HepG2 (cell line): ENCODE data around the gene MED15. TPM values are rescaled to one million over a fixed set of nuclear protein-coding genes. Genes with fewer than 3 reads are reported as not detected.
A peak's percentile ranks its signal among the peaks of the same experiment; 100 is the strongest.

Source experiments
- ATAC-seq: fragments of 200-7000 bp; cut with Tn5 transposase; 3 replicates; pipeline ENCODE4 v1.9.1; 2020; ENCODE audit warnings: mild to moderate bottlenecking, moderate library complexity
- BruUV-seq: library from RNA; stranded (reverse); fragments of 400-500 nt; replicated peaks from 2 replicates; lab custom pipeline; 2021; lab: Mats Ljungman, UMichigan
- CTCF ChIA-PET: fragments of 300-600 bp; formaldehyde crosslinking; extraction: SDS; loops from one replicate; lab custom pipeline; 2021; ENCODE audit warnings: low total read pairs, inconsistent platforms, low intra/inter-chr PET ratio; lab: Yijun Ruan, JAX
- POLR2A ChIA-PET: fragments of 350-600 bp; sonication (Branson Sonifier 250); formaldehyde crosslinking; loops from one replicate; lab custom pipeline; 2020; ENCODE audit warnings: antibody characterized with exemption, inconsistent platforms; lab: Yijun Ruan, JAX
- DNase-seq: peaks from one replicate; pipeline ENCODE4 v3.0.0-alpha.2; 2015; ENCODE audit warnings: low spot score
- FAIRE-seq: peaks from 3 replicates; lab custom pipeline; 2011; peaks lifted over from hg19 to GRCh38; lab: Jason Lieb, UNC
- H2AFZ ChIP-seq: one replicate; pipeline ENCODE4 v1.6.1; 2011; ENCODE audit warnings: low read length, inconsistent platforms
- H3K27ac ChIP-seq: fragments of 300-600 bp; 3 replicates; pipeline ENCODE4 v1.8.0; 2011; ENCODE audit warnings: mixed run types, mild to moderate bottlenecking, mixed read lengths, low read length, inconsistent platforms; ENCODE audit not compliant: insufficient read depth; ENCODE audit errors: extremely low read length
- H3K27me3 ChIP-seq, 2 experiments: fragments of 200-600 bp in 1 of 2; 2 replicates in 1 of 2; 3 replicates in 1 of 2; pipeline versions ENCODE4 v1.6.0 to v1.8.0; 2011; ENCODE audit warnings: low read length in 2 of 2, mild to moderate bottlenecking in 2 of 2, moderate library complexity in 2 of 2, inconsistent platforms in 1 of 2; ENCODE audit not compliant: insufficient read depth in 2 of 2, control insufficient read depth in 1 of 2
- H3K36me3 ChIP-seq, 2 experiments: fragments of 200-600 bp in 1 of 2; replicated peaks in 1 of 2; 2 replicates in 1 of 2; 3 replicates in 1 of 2; pipeline versions ENCODE4 v1.5.1 to v1.8.0; 2011; ENCODE audit warnings: low read length in 2 of 2, inconsistent platforms in 1 of 2; ENCODE audit not compliant: insufficient read depth in 2 of 2, control insufficient read depth in 1 of 2
- H3K4me1 ChIP-seq: 2 replicates; pipeline ENCODE4 v1.5.1; 2012; ENCODE audit warnings: low read length, inconsistent platforms; ENCODE audit not compliant: insufficient read depth
- H3K4me2 ChIP-seq: 2 replicates; pipeline ENCODE4 v1.6.0; 2011; ENCODE audit warnings: low read depth, low read length, inconsistent platforms
- H3K4me3 ChIP-seq, 3 experiments: fragments of 200-600 bp in 1 of 3; sonication (generic), shearing (Covaris generic) in 1 of 3; replicated peaks in 1 of 3; 2 replicates each; pipeline ENCODE4 v1.5.1; 2011 to 2016; ENCODE audit warnings: low read length in 3 of 3, inconsistent platforms in 2 of 3, low read depth in 2 of 3, mild to moderate bottlenecking in 2 of 3, control low read depth in 1 of 3, mixed read lengths in 1 of 3; ENCODE audit not compliant: insufficient read depth in 1 of 3
- H3K79me2 ChIP-seq: one replicate; pipeline ENCODE4 v1.6.1; 2011; ENCODE audit warnings: low read length, inconsistent platforms; ENCODE audit not compliant: insufficient read depth
- H3K9ac ChIP-seq: 2 replicates; pipeline ENCODE4 v1.6.0; 2011; ENCODE audit warnings: mild to moderate bottlenecking, low read depth, low read length, inconsistent platforms; ENCODE audit not compliant: insufficient read depth
- H3K9me3 ChIP-seq: 2 replicates; pipeline ENCODE4 v1.5.1; 2012; ENCODE audit warnings: mild to moderate bottlenecking, low read length
- H4K20me1 ChIP-seq: 2 replicates; pipeline ENCODE4 v1.6.0; 2011; ENCODE audit warnings: inconsistent platforms, mild to moderate bottlenecking, low read length, moderate library complexity; ENCODE audit not compliant: insufficient read depth
- BRCA1 ChIP-seq: sonication (generic); formaldehyde crosslinking; IDR thresholded peaks from 2 replicates; pipeline ENCODE4 v1.4.0; 2020; ENCODE audit warnings: missing genetic modification reagents
- GTF2F1 ChIP-seq: fragments of 150-350 bp; IDR thresholded peaks from 2 replicates; pipeline ENCODE4 v1.6.1; 2014; ENCODE audit warnings: low read length
- KDM3A ChIP-seq: IDR thresholded peaks from 2 replicates; pipeline ENCODE4 v1.6.1; 2018; ENCODE audit warnings: low read depth, missing compliant biosample characterization
- MATR3 ChIP-seq: sonication (generic); formaldehyde crosslinking; IDR thresholded peaks from 2 replicates; pipeline ENCODE4 v1.4.0; 2020; ENCODE audit warnings: missing genetic modification reagents
- MAZ ChIP-seq, 2 experiments: sonication (generic) in 1 of 2; formaldehyde crosslinking in 1 of 2; IDR thresholded peaks; 2 replicates each; pipeline versions ENCODE4 v1.5.0 to v1.6.1; 2012 to 2020; ENCODE audit warnings: low read depth in 2 of 2, mild to moderate bottlenecking in 2 of 2, borderline replicate concordance in 1 of 2, improper control_type of control experiment in 1 of 2, low read length in 1 of 2, missing genetic modification reagents in 1 of 2, moderate library complexity in 1 of 2
- NKX3-1 ChIP-seq: sonication (generic); formaldehyde crosslinking; IDR thresholded peaks from 2 replicates; pipeline ENCODE4 v1.5.0; 2020; ENCODE audit warnings: missing genetic modification reagents
- PAF1 ChIP-seq: IDR thresholded peaks from 2 replicates; pipeline ENCODE4 v1.6.1; 2016; ENCODE audit warnings: missing genetic modification reagents, missing compliant biosample characterization
- U2AF1 ChIP-seq: fragments of 200-400 bp; formaldehyde crosslinking; optimal IDR thresholded peaks from 2 replicates; pipeline ENCODE3; 2017; ENCODE audit warnings: mild to moderate bottlenecking, low read depth, low read length
- ZC3H4 ChIP-seq: sonication (generic); formaldehyde crosslinking; IDR thresholded peaks from 2 replicates; pipeline ENCODE4 v1.4.0; 2020; ENCODE audit warnings: missing genetic modification reagents, borderline replicate concordance
- ZNF816 ChIP-seq: sonication (generic); formaldehyde crosslinking; IDR thresholded peaks from 2 replicates; pipeline ENCODE4 v1.8.0; 2022; ENCODE audit warnings: missing genetic modification reagents, mild to moderate bottlenecking, borderline replicate concordance
- ZNF839 ChIP-seq: sonication (generic); formaldehyde crosslinking; IDR thresholded peaks from 2 replicates; pipeline ENCODE4 v1.4.0; 2020; ENCODE audit warnings: missing genetic modification reagents, mild to moderate bottlenecking, borderline replicate concordance
- WGBS: methylation state at CpG from one replicate; pipeline ENCODE4 v1.1.6; 2017; ENCODE audit warnings: low lambda C conversion rate; 5-methylcytosine and 5-hydroxymethylcytosine counted together
- in situ Hi-C: cut with HindIII; loops from 2 replicates; pipeline ENCODE4 v1.10.0; 2017; ENCODE audit warnings: low pct_unique_long_range_greater_than_20kb; ENCODE audit not compliant: extremely low pct_ligation_motif_present
- intact Hi-C: fragments of 100-400 bp; cut with micrococcal nuclease; formaldehyde crosslinking; loops from one replicate; pipeline ENCODE4 v1.10.0; 2022; ENCODE audit not compliant: unreplicated experiment
- polyA plus RNA-seq, 8 experiments: library from polyadenylated mRNA; depleted of rRNA in 3 of 8; stranded (reverse) in 7 of 8; unstranded in 1 of 8; fragments of >200 nt; fragmentation: Illumina TruSeq in 4 of 8; extraction: Trizol in 4 of 8; gene quantifications; 2 replicates each; pipeline versions ENCODE4 v1.2.1 to v1.2.3, GENCODE V29; 2011 to 2016; ENCODE audit warnings: low read depth in 4 of 8, missing spikeins in 1 of 8, mixed read lengths in 1 of 8; ENCODE audit not compliant: insufficient read depth in 1 of 8
- total RNA-seq, 5 experiments: library from RNA; depleted of rRNA; stranded (reverse); fragments of >200 nt; fragmentation: Illumina TruSeq; extraction: Trizol; gene quantifications; 2 replicates each; pipeline ENCODE4 v1.2.3, GENCODE V29; 2016; ENCODE audit warnings: low read depth in 1 of 5
- TF ChIP-seq, protein P1 (sequence below): sonication (generic); formaldehyde crosslinking; IDR thresholded peaks from 2 replicates; pipeline ENCODE4 v1.5.1; 2020; ENCODE audit warnings: mild to moderate bottlenecking, missing genetic modification reagents, moderate library complexity
- TF ChIP-seq, protein P2 (sequence below): IDR thresholded peaks from 2 replicates; pipeline ENCODE4 v1.6.1; 2016; ENCODE audit warnings: mild to moderate bottlenecking
- TF ChIP-seq, protein P3 (sequence below): sonication (generic); formaldehyde crosslinking; IDR thresholded peaks from 2 replicates; pipeline ENCODE4 v1.4.0; 2020; ENCODE audit warnings: missing genetic modification reagents

MED15 gene
- total and polyA plus RNA-seq, 2 of the 13 experiments (the other 11 are each of a cell fraction or from before 2014, with no cell fraction given), result 14.3 to 27.0 TPM

DNA sequence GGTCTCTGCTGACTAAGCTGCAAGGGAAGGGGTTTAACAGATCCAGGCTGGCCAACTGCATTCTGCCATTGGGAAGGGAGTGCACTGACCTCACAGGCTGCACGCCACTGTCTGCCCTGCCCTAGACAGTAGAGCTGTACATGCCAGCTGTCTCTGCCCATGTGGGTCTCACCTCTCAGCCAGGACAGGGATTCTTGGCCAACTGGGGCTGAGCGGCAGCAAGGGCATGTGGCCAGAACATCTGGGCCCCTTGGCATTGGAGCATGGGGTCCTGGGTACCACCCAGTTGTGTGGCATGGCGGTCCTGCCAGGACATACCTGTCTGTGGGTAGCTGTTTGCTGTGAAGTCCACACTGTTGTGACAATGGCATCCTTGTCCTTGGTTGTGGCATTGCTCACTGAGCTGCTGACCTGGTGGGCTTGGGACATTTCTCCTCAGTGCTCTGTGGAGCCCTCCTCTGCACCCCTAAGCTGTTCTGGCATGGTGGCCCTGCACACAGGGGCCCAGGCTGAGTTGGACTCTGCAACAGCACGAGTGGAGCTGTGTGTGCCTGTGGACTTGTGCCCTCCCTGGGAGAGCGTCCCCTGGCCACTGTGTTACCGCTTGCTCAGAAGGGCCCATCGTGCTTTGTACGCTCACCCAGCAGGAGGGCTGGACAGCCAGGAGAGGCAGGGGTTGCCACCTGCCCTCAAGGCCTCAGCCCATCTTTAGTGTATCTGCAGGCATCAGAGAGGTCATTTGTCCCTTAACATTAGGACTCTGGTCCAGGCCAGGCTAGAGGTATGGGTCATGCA is 46.7 kb downstream of the MED15 start (continued):
- TF ChIP-seq, protein P1, sequence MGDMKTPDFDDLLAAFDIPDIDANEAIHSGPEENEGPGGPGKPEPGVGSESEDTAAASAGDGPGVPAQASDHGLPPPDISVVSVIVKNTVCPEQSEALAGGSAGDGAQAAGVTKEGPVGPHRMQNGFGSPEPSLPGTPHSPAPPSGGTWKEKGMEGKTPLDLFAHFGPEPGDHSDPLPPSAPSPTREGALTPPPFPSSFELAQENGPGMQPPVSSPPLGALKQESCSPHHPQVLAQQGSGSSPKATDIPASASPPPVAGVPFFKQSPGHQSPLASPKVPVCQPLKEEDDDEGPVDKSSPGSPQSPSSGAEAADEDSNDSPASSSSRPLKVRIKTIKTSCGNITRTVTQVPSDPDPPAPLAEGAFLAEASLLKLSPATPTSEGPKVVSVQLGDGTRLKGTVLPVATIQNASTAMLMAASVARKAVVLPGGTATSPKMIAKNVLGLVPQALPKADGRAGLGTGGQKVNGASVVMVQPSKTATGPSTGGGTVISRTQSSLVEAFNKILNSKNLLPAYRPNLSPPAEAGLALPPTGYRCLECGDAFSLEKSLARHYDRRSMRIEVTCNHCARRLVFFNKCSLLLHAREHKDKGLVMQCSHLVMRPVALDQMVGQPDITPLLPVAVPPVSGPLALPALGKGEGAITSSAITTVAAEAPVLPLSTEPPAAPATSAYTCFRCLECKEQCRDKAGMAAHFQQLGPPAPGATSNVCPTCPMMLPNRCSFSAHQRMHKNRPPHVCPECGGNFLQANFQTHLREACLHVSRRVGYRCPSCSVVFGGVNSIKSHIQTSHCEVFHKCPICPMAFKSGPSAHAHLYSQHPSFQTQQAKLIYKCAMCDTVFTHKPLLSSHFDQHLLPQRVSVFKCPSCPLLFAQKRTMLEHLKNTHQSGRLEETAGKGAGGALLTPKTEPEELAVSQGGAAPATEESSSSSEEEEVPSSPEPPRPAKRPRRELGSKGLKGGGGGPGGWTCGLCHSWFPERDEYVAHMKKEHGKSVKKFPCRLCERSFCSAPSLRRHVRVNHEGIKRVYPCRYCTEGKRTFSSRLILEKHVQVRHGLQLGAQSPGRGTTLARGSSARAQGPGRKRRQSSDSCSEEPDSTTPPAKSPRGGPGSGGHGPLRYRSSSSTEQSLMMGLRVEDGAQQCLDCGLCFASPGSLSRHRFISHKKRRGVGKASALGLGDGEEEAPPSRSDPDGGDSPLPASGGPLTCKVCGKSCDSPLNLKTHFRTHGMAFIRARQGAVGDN (CRISPR knock-in tag), result peak; percentile 56
- no peak for TF ChIP-seq BRCA1 (CRISPR knock-in tag)

DNA sequence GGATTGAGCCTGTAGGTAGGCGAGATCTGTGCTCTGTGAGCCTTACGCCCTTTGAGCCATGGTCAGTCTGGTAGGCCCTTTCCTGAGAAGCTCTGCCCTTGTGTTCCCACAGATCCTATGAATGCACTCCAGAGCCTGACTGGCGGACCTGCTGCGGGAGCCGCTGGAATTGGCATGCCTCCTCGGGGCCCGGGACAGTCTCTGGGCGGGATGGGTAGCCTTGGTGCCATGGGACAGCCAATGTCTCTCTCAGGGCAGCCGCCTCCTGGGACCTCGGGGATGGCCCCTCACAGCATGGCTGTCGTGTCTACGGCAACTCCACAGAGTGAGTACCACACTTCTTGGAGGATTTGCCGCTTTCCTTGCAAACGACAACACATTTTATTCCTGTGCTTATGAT is 47.4 kb downstream of the MED15 start:
- Histone ChIP-seq H3K79me2 (peaks cover 12% of the 10 kb centered on the region), H3K9ac (no peak overlapping the region), H3K4me1 (peaks cover 43% of the 10 kb centered on the region), H3K27ac (no peak overlapping the region), H3K9me3 (no peaks in the 10 kb centered on the region), H3K4me3 (no peak overlapping the region), H3K27me3 (no peaks in the 10 kb centered on the region), H3K4me2 (no peak overlapping the region), H4K20me1 (no peaks in the 10 kb centered on the region; the same call in 1 of the 2 replicates), H3K36me3 (peaks cover 33 to 78% of the 10 kb centered on the region in 2 experiments), H2AFZ (no peak overlapping the region)
- BruUV-seq, result no TSS peak
- no peak for ATAC-seq
- no peak for FAIRE-seq
- DNase-seq, result no peak
- in situ Hi-C loops (no loop called here), intact Hi-C loops (no loop called here)
- ChIA-PET CTCF (no interaction called here), POLR2A (no interaction called here)
- 97% methylated on average over 8 of the region's 14 CpGs for WGBS
- TF ChIP-seq MATR3 (CRISPR knock-in tag) (no peak), ZC3H4 (no peak), ZNF839 (CRISPR knock-in tag) (no peak), NKX3-1 (CRISPR knock-in tag) (no peak), MAZ (IDR thresholded peaks at IDR 0.05; ENCODE audit: borderline replicate concordance, low read depth, low read length) (no peak), MAZ (CRISPR knock-in tag; IDR thresholded peaks at IDR 0.05; ENCODE audit: low read depth) (no peak), PAF1 (CRISPR knock-in tag) (no peak), U2AF1 (no peak), KDM3A (CRISPR knock-in tag) (no peak), ZNF816 (CRISPR knock-in tag) (no peak), GTF2F1 (no peak)
- TF ChIP-seq, protein P2, sequence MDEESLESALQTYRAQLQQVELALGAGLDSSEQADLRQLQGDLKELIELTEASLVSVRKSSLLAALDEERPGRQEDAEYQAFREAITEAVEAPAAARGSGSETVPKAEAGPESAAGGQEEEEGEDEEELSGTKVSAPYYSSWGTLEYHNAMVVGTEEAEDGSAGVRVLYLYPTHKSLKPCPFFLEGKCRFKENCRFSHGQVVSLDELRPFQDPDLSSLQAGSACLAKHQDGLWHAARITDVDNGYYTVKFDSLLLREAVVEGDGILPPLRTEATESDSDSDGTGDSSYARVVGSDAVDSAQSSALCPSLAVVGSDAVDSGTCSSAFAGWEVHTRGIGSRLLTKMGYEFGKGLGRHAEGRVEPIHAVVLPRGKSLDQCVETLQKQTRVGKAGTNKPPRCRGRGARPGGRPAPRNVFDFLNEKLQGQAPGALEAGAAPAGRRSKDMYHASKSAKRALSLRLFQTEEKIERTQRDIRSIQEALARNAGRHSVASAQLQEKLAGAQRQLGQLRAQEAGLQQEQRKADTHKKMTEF (CRISPR knock-in tag), result no peak
- TF ChIP-seq, protein P3, sequence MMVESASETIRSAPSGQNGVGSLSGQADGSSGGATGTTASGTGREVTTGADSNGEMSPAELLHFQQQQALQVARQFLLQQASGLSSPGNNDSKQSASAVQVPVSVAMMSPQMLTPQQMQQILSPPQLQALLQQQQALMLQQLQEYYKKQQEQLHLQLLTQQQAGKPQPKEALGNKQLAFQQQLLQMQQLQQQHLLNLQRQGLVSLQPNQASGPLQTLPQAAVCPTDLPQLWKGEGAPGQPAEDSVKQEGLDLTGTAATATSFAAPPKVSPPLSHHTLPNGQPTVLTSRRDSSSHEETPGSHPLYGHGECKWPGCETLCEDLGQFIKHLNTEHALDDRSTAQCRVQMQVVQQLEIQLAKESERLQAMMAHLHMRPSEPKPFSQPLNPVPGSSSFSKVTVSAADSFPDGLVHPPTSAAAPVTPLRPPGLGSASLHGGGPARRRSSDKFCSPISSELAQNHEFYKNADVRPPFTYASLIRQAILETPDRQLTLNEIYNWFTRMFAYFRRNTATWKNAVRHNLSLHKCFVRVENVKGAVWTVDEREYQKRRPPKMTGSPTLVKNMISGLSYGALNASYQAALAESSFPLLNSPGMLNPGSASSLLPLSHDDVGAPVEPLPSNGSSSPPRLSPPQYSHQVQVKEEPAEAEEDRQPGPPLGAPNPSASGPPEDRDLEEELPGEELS (CRISPR knock-in tag), result no peak
